HEK293 (cell line): ENCODE data around the gene FHL1.

ENCODE experiments used
- CTCF ChIA-PET: fragments of 350-600 bp; formaldehyde crosslinking; extraction: SDS; loops from one replicate; lab custom pipeline; 2021; ENCODE audit warnings: antibody characterized with exemption; lab: Yijun Ruan, JAX
- POLR2A ChIA-PET: fragments of 300-600 bp; formaldehyde crosslinking; extraction: SDS; loops from one replicate; lab custom pipeline; 2020; ENCODE audit warnings: antibody characterized with exemption, inconsistent platforms; lab: Yijun Ruan, JAX
- H3K27ac ChIP-seq: fragments of 200-500 bp; sonication (Bioruptor generic); 2 replicates; pipeline ENCODE4 v1.5.1; 2014; ENCODE audit warnings: low read depth, low read length, control low read depth, inconsistent platforms; ENCODE audit errors: extremely low read depth
- H3K36me3 ChIP-seq, 2 experiments: fragments of 200-500 bp in 1 of 2; sonication (Bioruptor generic) in 1 of 2; 1 replicate in 1 of 2; 2 replicates in 1 of 2; pipeline ENCODE4 v1.5.1; 2014 to 2017; ENCODE audit warnings: inconsistent platforms in 2 of 2, low read length in 2 of 2; ENCODE audit not compliant: control insufficient read depth in 2 of 2, insufficient read depth in 1 of 2
- H3K4me1 ChIP-seq: fragments of 200-500 bp; sonication (Bioruptor generic); 2 replicates; pipeline ENCODE4 v1.5.1; 2014; ENCODE audit warnings: mild to moderate bottlenecking, low read length, inconsistent platforms; ENCODE audit not compliant: control insufficient read depth, insufficient read depth
- H3K4me3 ChIP-seq: 2 replicates; pipeline ENCODE4 v1.5.1; 2011; ENCODE audit warnings: low read depth, mild to moderate bottlenecking, control low read depth, low read length, moderate library complexity
- H3K9me3 ChIP-seq: fragments of 200-500 bp; sonication (Bioruptor generic); 2 replicates; pipeline ENCODE4 v1.5.1; 2014; ENCODE audit warnings: low read depth, low read length, inconsistent platforms; ENCODE audit not compliant: control insufficient read depth, insufficient read depth
- KLF17 ChIP-seq: fragments of 450-650 bp; formaldehyde crosslinking; IDR thresholded peaks from 2 replicates; pipeline ENCODE4 v1.5.1; 2016; ENCODE audit warnings: missing biosample characterization, missing genetic modification characterization
- KLF9 ChIP-seq: fragments of 450-650 bp; formaldehyde crosslinking; IDR thresholded peaks from 2 replicates; pipeline ENCODE4 v1.5.1; 2016; ENCODE audit warnings: missing biosample characterization, missing genetic modification characterization, low read depth
- OSR2 ChIP-seq: fragments of 450-650 bp; formaldehyde crosslinking; IDR thresholded peaks from 2 replicates; pipeline ENCODE4 v1.5.1; 2016; ENCODE audit warnings: missing biosample characterization, missing genetic modification characterization
- ZNF776 ChIP-seq: fragments of 450-650 bp; formaldehyde crosslinking; IDR thresholded peaks from 2 replicates; pipeline ENCODE4 v1.5.0; 2017; ENCODE audit warnings: missing biosample characterization, missing genetic modification characterization, borderline replicate concordance
- ZNF792 ChIP-seq: fragments of 450-650 bp; formaldehyde crosslinking; IDR thresholded peaks from 2 replicates; pipeline ENCODE4 v1.5.1; 2016; ENCODE audit warnings: missing biosample characterization, missing genetic modification characterization
- TF ChIP-seq, protein P1 (sequence below): fragments of 450-650 bp; formaldehyde crosslinking; IDR thresholded peaks from 2 replicates; pipeline ENCODE4 v1.5.1; 2016; ENCODE audit warnings: missing biosample characterization, missing genetic modification characterization

The FHL1 gene

GRCh38 chrX:136260776-136261175 is 113.4 kb downstream of the FHL1 start:
- POLR2A ChIA-PET: no interaction called here
- H3K27ac ChIP-seq: no peak overlapping the region

More at GRCh38 chrX:136260776-136261175, 113.4 kb downstream of the FHL1 start:
- H3K4me1 ChIP-seq: no peaks in the 10 kb centered on the region
- H3K4me3 ChIP-seq: no peak overlapping the region
- no peaks in the 10 kb centered on the region for H3K9me3 ChIP-seq
- CTCF ChIA-PET: interaction anchor here (0.7 kb wide), 1 partner anchor 10 kb away, joined by 3 read pairs; no protein-coding TSS in a partner anchor
- no peaks in the 10 kb centered on the region for H3K36me3 ChIP-seq
- TF ChIP-seq, protein P1, sequence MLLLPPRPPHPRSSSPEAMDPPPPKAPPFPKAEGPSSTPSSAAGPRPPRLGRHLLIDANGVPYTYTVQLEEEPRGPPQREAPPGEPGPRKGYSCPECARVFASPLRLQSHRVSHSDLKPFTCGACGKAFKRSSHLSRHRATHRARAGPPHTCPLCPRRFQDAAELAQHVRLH (tag by site-specific recombination): no peak
- no peak for TF ChIP-seq KLF9 (tag by site-specific recombination)
- no peak for TF ChIP-seq KLF17
- no peak for TF ChIP-seq ZNF776 (tag by site-specific recombination)
- no peak for TF ChIP-seq OSR2
- TF ChIP-seq ZNF792 (tag by site-specific recombination): no peak
